GM21717 (cell line): ENCODE measurements around the gene CACYBP.

Source experiments
- ATAC-seq: cut with Tn5 transposase; IDR thresholded peaks from one replicate; pipeline ENCODE4 v1.9.1; 2021; ENCODE audit warnings: mild to moderate bottlenecking, moderate library complexity; ENCODE audit not compliant: unreplicated experiment

Gene CACYBP

GRCh38 chr1:174971902-174972301 is 27.8 kb upstream of the CACYBP start:
- no peak for ATAC-seq

GRCh38 chr1:174974711-174975119 is 25.0 kb upstream of the CACYBP start:
- no peak for ATAC-seq

- no peak for ATAC-seq
Measured at GRCh38 chr1:174975764-174976163, 24.0 kb upstream of the CACYBP start.

GRCh38 chr1:174976436-174977108 is 23.2 kb upstream of the CACYBP start:
- ATAC-seq, result no peak

GRCh38 chr1:174982971-174983689 is 16.6 kb upstream of the CACYBP start:
- no peak for ATAC-seq

- ATAC-seq, result no peak
Measured at GRCh38 chr1:174984952-174985351, 14.8 kb upstream of the CACYBP start.

- no peak for ATAC-seq
Measured at GRCh38 chr1:174988539-174988938, 11.2 kb upstream of the CACYBP start.

GRCh38 chr1:174988986-174989385 is 10.8 kb upstream of the CACYBP start:
- ATAC-seq, result no peak

- ATAC-seq, result no peak
Measured at GRCh38 chr1:174989536-174990220, 10.1 kb upstream of the CACYBP start.

- no peak for ATAC-seq
Measured at GRCh38 chr1:174990382-174990999, 9.3 kb upstream of the CACYBP start.

GRCh38 chr1:174991473-174991872 is 8.3 kb upstream of the CACYBP start:
- ATAC-seq, result no peak

- ATAC-seq, result no peak
Measured at GRCh38 chr1:174995121-174995520, 4.6 kb upstream of the CACYBP start.

GRCh38 chr1:174995916-174996315 is 3.8 kb upstream of the CACYBP start:
- ATAC-seq, result no peak

GRCh38 chr1:174996476-174996875 is 3.3 kb upstream of the CACYBP start:
- no peak for ATAC-seq

GRCh38 chr1:174997041-174997440 is 2.7 kb upstream of the CACYBP start:
- no peak for ATAC-seq

GRCh38 chr1:174998569-174999215 is 1.1 kb upstream of the CACYBP start:
- peak; percentile 15 for ATAC-seq

- ATAC-seq, result peak; percentile 76
Measured at GRCh38 chr1:174999216-174999935, 371 bp upstream of the CACYBP start.

- no peak for ATAC-seq
Measured at GRCh38 chr1:175000697-175001187, 995 bp downstream of the CACYBP start.

GRCh38 chr1:175002910-175003517 is 3.3 kb downstream of the CACYBP start:
- ATAC-seq, result no peak

- ATAC-seq, result no peak
Measured at GRCh38 chr1:175003521-175003920, 3.8 kb downstream of the CACYBP start.
